GM18867 (cell line): ENCODE measurements around the gene UBE3B.
"Not testable (repeated sequence)": the region's sequence is repeated elsewhere in the genome, so short reads cannot be mapped to it uniquely, and the experiment has no call there.

ENCODE experiments used
- ATAC-seq: cut with Tn5 transposase; IDR thresholded peaks from one replicate; pipeline ENCODE4 v1.9.1; 2021; ENCODE audit warnings: mild to moderate bottlenecking, moderate library complexity; ENCODE audit not compliant: unreplicated experiment

UBE3B gene

GRCh38 chr12:109473006-109473405, 4.4 kb upstream of the UBE3B start:
- ATAC-seq, result no peak

DNA sequence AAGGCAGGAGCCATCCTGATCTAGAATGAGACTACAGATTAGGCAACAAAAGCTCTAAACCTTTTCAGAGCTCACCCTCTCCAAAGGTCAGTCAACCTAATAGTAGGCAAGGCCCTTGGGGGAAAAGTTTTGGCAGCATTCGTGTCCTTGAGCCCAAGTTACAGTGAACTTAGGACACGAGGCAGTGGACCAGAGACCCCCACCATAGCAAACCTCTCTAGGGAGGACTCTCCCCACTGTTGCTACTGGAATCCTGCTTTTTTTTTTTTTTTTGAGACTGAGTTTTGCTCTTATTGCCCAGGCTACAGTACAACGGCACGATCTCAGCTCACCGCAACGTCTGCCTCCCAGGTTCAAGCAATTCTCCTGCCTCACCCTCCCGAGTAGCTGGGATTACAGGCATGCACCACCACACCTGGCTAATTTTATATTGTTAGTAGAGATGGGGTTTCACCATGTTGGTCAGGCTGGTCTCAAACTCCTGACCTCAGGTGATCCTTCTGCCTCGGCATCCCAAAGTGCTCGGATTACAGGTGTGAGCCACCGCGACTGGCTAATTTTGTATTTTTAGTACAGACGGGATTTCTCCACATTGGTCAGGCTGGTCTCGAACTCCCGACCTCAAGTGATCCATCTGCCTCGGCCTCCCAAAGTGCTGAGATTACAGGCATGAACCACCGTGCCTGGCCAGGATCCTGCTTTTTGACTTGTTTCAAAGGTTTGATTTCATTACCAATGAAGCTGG, 3.7 kb upstream of the UBE3B start:
- not testable (repeated sequence) for ATAC-seq

GRCh38 chr12:109475121-109475520, 2.3 kb upstream of the UBE3B start:
- ATAC-seq, result no peak

- no peak for ATAC-seq
Measured at GRCh38 chr12:109475993-109476806, 1.2 kb upstream of the UBE3B start.

DNA sequence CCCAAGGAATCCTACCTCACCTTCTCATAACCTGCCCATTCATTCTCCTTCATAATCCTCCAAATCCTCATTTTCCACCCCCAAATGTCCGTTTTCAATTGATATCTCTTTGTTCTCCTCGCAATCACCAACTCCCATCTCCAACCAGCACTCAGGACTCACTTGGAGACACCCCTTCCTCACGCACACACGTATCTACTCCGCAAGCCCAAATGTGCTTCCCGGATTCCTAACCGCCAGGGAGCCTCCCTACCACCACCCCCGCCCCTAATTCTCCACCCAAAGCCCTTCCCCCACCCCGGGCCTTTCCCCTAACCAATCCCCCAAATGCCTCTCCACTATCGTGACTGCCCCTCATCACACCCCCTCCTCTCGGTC, 638 bp upstream of the UBE3B start:
- ATAC-seq, result no peak

GRCh38 chr12:109477963-109478315, 505 bp downstream of the UBE3B start:
- no peak for ATAC-seq

DNA sequence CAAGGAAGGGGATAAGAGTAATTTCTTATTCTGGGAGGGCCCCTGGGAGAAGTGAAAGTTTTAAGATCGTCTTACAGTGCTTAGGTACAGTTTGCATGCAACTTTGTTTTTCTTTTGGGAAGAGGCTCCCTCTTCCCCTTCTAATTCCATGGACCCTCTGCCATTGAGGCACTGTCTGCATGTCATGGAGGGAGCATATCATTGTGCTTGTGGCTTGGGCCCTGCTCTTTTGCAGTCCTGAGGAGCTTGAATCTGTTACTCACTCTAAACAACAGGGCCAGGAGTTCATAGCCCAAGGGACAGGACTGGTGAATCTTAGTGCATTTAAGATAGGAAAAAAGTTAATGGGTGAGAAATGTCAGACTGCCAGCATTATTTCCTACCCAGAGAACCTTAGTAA, 2.3 kb downstream of the UBE3B start:
- no peak for ATAC-seq

- no peak for ATAC-seq
Measured at GRCh38 chr12:109480356-109480755, 2.9 kb downstream of the UBE3B start.

GRCh38 chr12:109481863-109482262, 4.4 kb downstream of the UBE3B start:
- no peak for ATAC-seq

GRCh38 chr12:109482491-109482890, 5.1 kb downstream of the UBE3B start:
- no peak for ATAC-seq

- ATAC-seq, result no peak
Measured at GRCh38 chr12:109482894-109483293, 5.5 kb downstream of the UBE3B start.

DNA sequence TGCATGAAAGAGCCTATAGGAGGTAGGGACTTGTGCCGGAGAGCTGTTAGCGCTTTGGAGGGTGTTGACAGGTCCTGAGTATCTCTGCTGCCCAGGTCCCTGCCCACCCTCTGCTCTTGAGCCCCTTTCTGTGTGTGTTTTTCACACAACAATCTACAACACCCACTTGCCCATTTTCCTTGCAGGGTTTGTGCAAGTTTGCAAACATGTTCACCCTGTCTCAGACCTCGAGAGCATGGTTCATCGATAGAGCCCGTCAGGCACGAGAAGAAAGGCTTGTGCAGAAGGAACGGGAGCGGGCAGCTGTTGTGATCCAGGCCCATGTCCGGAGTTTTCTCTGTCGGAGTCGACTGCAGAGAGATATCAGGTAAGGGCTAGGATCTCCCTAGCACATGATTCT, 5.9 kb downstream of the UBE3B start:
- no peak for ATAC-seq

GRCh38 chr12:109485201-109485600, 7.8 kb downstream of the UBE3B start:
- no peak for ATAC-seq

- ATAC-seq, result no peak
Measured at GRCh38 chr12:109487181-109488050, 10.0 kb downstream of the UBE3B start.

DNA sequence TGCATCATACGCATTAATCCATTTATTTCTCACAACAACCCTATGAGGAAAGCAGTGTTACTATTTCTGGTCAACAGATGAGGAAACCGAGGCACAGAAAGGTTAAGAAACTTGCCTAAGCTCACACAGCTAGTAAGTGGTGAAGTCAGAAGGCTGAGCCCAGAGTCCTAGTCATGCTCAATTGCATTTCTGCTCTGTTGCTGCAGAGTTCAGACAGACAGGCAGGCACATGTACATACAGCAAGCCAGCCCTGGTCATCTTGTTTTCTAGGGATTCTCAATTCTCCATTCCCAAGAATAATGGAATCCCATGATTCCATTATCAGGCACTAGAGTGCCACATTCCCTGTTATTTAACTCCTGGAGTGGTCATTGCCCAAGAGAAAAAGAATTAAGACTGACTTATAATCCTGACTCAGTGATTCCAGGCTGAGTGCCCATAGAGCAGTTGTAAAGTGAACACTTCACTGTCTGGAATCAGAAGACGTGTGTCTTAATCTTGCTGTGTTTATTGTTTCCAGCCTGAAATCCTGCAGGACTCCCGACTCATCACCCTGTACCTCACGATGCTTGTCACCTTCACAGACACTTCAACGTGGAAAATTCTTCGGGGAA, 10.7 kb downstream of the UBE3B start:
- ATAC-seq, result no peak

- no peak for ATAC-seq
Measured at GRCh38 chr12:109489016-109489954, 11.9 kb downstream of the UBE3B start.

GRCh38 chr12:109489955-109490565, 12.6 kb downstream of the UBE3B start:
- ATAC-seq, result no peak

DNA sequence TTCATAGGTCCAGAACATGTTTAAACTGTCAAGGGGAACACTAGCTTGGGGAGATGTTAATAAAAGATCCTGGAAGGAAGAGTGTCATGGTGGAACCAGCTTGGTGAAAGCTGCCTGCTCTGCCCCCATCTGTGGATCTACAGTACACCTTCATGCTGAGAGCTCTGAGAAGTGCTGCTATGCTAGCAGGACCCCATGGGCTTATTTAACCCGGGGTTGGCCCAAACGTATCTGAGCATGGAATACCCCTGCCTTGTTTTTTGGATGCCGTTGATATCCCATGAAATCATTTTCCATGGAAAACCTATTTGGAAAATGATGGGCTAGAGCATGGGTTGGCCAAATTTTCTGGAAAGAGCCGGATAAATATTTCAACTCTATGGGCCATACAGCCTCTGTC, 14.2 kb downstream of the UBE3B start:
- ATAC-seq, result no peak

DNA sequence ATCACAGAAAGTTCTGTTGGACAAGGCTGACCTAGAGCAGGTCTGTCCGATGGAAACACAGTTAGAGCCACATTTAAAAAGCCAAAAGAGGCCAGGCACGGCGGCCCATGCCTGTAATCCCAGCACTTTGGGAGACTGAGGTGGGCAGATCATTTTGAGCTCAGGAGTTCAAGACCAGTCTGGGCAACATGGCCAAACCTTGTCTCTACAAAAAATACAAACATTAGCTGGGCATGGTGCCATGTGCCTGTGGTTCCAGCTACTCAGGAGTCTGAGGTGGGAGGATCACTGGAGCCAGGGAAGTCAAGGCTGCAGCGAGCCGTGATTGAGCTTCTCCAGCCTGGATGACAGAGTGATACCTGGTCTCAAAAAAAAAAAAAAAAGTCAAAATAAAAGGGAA, 14.9 kb downstream of the UBE3B start:
- no peak for ATAC-seq

DNA sequence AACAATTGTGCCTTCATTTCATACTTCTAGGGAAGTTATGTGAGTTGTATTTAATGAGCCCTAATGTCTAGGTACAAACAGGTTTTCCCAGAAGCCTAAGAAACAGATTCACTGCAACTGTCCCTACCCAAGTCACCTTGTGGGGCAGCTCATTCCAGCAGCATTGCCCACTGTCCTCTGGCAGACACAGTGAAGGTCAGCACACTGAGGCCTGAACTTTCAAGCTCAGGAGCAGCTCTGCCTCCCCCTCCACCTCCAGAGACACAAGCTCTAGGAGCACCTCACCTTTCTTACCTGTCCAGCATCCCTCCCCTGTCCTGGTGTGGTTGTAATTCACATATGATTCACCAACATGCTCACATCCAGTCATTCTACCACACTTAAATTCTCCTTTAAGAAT, 15.7 kb downstream of the UBE3B start:
- ATAC-seq, result no peak
